Large intestine (tissue), 3 donors: ENCODE results near the gene TMTC4. TPM values are rescaled to one million over a fixed set of nuclear protein-coding genes. Genes with fewer than 3 reads are reported as not detected.

Experiments
- DNase-seq, 2 donors: peaks; one replicate each; pipeline versions ENCODE4 v3.0.0 to v3.0.0-alpha.2; 2013
- H3K27ac ChIP-seq: one replicate; pipeline ENCODE4 v1.5.1; 2013; ENCODE audit warnings: low read length
- H3K27me3 ChIP-seq: 2 replicates; pipeline ENCODE4 v1.6.1; 2013; ENCODE audit warnings: low read length; ENCODE audit not compliant: control insufficient read depth, insufficient read depth
- H3K36me3 ChIP-seq: 2 replicates; pipeline ENCODE4 v1.6.1; 2013; ENCODE audit warnings: low read length; ENCODE audit not compliant: control insufficient read depth, insufficient read depth
- H3K4me1 ChIP-seq: one replicate; pipeline ENCODE4 v1.6.1; 2013; ENCODE audit warnings: low read length; ENCODE audit not compliant: control insufficient read depth, insufficient read depth
- H3K4me3 ChIP-seq: one replicate; pipeline ENCODE4 v1.5.1; 2013; ENCODE audit warnings: low read length
- H3K9me3 ChIP-seq: one replicate; pipeline ENCODE4 v1.6.1; 2013; ENCODE audit warnings: mild to moderate bottlenecking, low read depth, low read length, moderate library complexity; ENCODE audit not compliant: control insufficient read depth
- WGBS: methylation state at CpG from one replicate; pipeline ENCODE4 v1.1.5; 2013; ENCODE audit warnings: low lambda C conversion rate; ENCODE audit not compliant: insufficient coverage; 5-methylcytosine and 5-hydroxymethylcytosine counted together
- polyA plus RNA-seq: library from polyadenylated mRNA; unstranded; fragments of 120-200 nt; gene quantifications from one replicate; pipeline ENCODE4 v1.2.1, GENCODE V29; 2013

The TMTC4 gene
- polyA plus RNA-seq, 1 donor = 27.1 TPM

DNA sequence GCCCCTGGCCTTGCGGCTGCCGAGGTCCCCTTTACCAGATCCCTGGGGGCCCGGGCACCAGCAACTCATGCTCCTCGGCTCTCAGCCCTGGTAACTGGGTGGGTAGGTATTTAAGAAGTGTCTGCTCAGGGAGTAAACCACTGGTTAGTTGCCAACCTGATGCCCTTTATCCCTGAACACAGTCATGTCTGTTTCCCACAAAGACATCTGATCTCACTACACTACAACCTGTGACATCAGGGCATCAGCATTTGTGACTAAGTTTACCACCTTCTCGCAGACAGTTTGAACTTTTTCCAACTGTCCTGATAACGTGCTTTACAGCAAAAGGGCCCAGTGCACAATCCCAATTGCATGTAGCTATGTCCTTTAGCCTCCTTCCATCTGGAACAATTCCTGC lies 108.1 kb downstream of the TMTC4 start:
- no peak overlapping the region for H3K4me3 ChIP-seq
- H3K36me3 ChIP-seq = no peaks in the 10 kb centered on the region
- WGBS = no CpG with 5 or more reads among the region's 6 CpGs
- no peaks in the 10 kb centered on the region for H3K27me3 ChIP-seq
- H3K9me3 ChIP-seq = no peaks in the 10 kb centered on the region
- no peak overlapping the region for H3K27ac ChIP-seq
- peaks cover 5% of the 10 kb centered on the region for H3K4me1 ChIP-seq
- no peak for DNase-seq

- H3K27me3 ChIP-seq = no peaks in the 10 kb centered on the region
- 70% methylated on average over 3 of the region's 8 CpGs for WGBS
- H3K4me1 ChIP-seq = peaks cover 7% of the 10 kb centered on the region
These were observed 109.3 kb downstream of the TMTC4 start for GRCh38 chr13:100565286-100565685.

GRCh38 chr13:100564444-100565223 lies 110.0 kb downstream of the TMTC4 start:
- no peak for DNase-seq
- Histone ChIP-seq H3K27ac (no peak overlapping the region), H3K4me1 (peaks cover 7% of the 10 kb centered on the region), H3K27me3 (no peaks in the 10 kb centered on the region), H3K9me3 (no peaks in the 10 kb centered on the region), H3K36me3 (no peaks in the 10 kb centered on the region), H3K4me3 (no peak overlapping the region)
- WGBS = 58% methylated on average over 2 of the region's 13 CpGs

More at GRCh38 chr13:100565286-100565685, 109.3 kb downstream of the TMTC4 start:
- no peak for DNase-seq
- Histone ChIP-seq H3K4me3 (no peak overlapping the region), H3K36me3 (no peaks in the 10 kb centered on the region), H3K9me3 (no peaks in the 10 kb centered on the region), H3K27ac (no peak overlapping the region)

GRCh38 chr13:100563779-100564178 lies 110.8 kb downstream of the TMTC4 start:
- no peak overlapping the region for H3K27ac ChIP-seq
- DNase-seq = no peak
- H3K4me1 ChIP-seq = peaks cover 7% of the 10 kb centered on the region
- H3K4me3 ChIP-seq = no peak overlapping the region
- no peaks in the 10 kb centered on the region for H3K9me3 ChIP-seq
- WGBS = no CpG with 5 or more reads among the region's 7 CpGs
- H3K36me3 ChIP-seq = no peaks in the 10 kb centered on the region
- H3K27me3 ChIP-seq = no peaks in the 10 kb centered on the region

GRCh38 chr13:100561599-100562204 lies 112.9 kb downstream of the TMTC4 start:
- H3K9me3 ChIP-seq = no peaks in the 10 kb centered on the region
- H3K27ac ChIP-seq = no peak overlapping the region
- WGBS = no CpG with 5 or more reads among the region's 7 CpGs
- H3K4me1 ChIP-seq = peaks cover 7% of the 10 kb centered on the region
- DNase-seq = peak in 1 of 2 donors; percentile 27
- no peaks in the 10 kb centered on the region for H3K27me3 ChIP-seq
- H3K36me3 ChIP-seq = no peaks in the 10 kb centered on the region
- H3K4me3 ChIP-seq = no peak overlapping the region

DNA sequence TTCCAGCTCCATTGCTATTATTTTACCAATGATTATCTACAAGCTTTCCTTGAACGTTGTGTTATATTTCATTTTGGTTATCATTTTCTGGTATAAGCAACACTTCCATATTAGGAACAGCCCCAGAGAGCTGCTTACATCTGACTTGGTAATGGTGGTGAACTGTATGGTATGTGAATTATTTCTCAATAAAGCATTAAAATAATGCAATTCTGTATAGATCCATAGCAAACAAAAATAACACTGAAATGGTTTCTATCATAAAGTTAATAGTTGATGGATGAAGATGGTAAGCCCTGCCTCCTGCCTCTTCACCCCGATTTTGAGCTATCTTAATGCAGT lies 113.5 kb downstream of the TMTC4 start:
- Histone ChIP-seq H3K27me3 (no peaks in the 10 kb centered on the region), H3K4me3 (no peak overlapping the region), H3K4me1 (peaks cover 7% of the 10 kb centered on the region), H3K36me3 (no peaks in the 10 kb centered on the region), H3K9me3 (no peaks in the 10 kb centered on the region), H3K27ac (no peak overlapping the region)
- 100% methylated on average over 1 of the region's 2 CpGs for WGBS
- DNase-seq = no peak

DNA sequence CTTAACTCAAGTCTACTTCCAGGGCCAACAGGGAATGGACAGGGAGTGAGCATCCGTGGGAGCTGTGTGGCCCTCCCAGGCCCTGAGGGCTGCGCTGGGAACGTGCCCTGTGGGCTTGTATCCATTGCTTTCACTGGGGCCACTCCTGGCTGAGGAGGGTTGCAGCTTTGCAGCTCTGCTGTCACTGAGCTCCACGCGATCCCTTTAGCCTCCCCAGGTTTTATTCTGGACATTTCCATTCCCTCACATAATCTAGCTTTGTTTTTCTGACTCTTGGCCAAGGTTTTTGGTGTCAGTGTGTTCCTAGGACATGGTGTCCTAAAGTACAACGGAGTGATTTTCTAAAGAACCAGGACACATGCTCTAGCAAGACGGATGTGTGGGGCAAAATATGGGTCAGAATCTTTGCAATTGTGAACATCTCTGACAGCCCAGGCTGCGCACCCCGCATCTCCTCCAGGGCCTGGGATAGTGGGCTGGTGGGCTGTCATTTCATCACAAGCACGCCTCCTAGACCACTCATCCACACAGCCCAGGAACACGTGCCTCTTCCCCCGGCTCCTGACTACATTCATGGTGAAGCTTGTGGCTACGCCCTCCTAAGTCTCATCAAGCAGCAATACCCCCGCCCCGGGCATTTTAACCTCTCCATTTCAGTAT lies 114.0 kb downstream of the TMTC4 start:
- H3K36me3 ChIP-seq = no peaks in the 10 kb centered on the region
- H3K4me1 ChIP-seq = peaks cover 7% of the 10 kb centered on the region
- no peak overlapping the region for H3K4me3 ChIP-seq
- H3K9me3 ChIP-seq = no peaks in the 10 kb centered on the region
- no peak for DNase-seq
- WGBS = 92% methylated on average over 2 of the region's 15 CpGs
- H3K27me3 ChIP-seq = no peaks in the 10 kb centered on the region
- H3K27ac ChIP-seq = no peak overlapping the region

GRCh38 chr13:100559886-100560285 lies 114.7 kb downstream of the TMTC4 start:
- H3K4me1 ChIP-seq = peaks cover 7% of the 10 kb centered on the region
- no peaks in the 10 kb centered on the region for H3K36me3 ChIP-seq
- no peak overlapping the region for H3K4me3 ChIP-seq
- no peaks in the 10 kb centered on the region for H3K27me3 ChIP-seq
- 100% methylated on average over 3 of the region's 8 CpGs for WGBS
- DNase-seq = no peak
- no peaks in the 10 kb centered on the region for H3K9me3 ChIP-seq
- no peak overlapping the region for H3K27ac ChIP-seq

Other genes starting within 250 kb of the TMTC4 start
- 11.3 TPM for gene GGACT, start 86.0 kb downstream of the TMTC4 start, polyA plus RNA-seq